Measurements from ENCODE around the gene PALB2.
"Not testable (repeated sequence)": the region's sequence is repeated elsewhere in the genome, so short reads cannot be mapped to it uniquely, and the experiment has no call there.

The PALB2 gene

DNA sequence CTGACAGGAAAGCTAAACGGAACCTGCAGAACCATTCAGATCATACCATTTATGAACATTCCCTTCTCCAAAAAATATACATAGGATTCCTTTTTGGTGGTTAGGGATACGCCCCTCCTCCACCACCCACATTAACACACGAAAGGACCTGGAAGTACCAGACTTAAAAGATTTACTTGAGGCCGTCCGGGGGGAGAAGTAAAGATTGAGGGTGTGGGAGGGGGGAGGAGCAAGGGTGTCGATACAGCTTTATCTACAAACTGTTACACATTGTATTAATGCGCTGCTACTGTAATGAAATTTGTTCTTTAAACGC, 537 bp downstream of the PALB2 start:
- TF ChIP-seq, protein P1, sequence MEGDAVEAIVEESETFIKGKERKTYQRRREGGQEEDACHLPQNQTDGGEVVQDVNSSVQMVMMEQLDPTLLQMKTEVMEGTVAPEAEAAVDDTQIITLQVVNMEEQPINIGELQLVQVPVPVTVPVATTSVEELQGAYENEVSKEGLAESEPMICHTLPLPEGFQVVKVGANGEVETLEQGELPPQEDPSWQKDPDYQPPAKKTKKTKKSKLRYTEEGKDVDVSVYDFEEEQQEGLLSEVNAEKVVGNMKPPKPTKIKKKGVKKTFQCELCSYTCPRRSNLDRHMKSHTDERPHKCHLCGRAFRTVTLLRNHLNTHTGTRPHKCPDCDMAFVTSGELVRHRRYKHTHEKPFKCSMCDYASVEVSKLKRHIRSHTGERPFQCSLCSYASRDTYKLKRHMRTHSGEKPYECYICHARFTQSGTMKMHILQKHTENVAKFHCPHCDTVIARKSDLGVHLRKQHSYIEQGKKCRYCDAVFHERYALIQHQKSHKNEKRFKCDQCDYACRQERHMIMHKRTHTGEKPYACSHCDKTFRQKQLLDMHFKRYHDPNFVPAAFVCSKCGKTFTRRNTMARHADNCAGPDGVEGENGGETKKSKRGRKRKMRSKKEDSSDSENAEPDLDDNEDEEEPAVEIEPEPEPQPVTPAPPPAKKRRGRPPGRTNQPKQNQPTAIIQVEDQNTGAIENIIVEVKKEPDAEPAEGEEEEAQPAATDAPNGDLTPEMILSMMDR (IDR thresholded peaks at IDR 0.05; ENCODE audit: extremely low read depth, missing control alignments) = no peak
- DNase-seq (ENCODE audit: low spot score) = no peak

DNA sequence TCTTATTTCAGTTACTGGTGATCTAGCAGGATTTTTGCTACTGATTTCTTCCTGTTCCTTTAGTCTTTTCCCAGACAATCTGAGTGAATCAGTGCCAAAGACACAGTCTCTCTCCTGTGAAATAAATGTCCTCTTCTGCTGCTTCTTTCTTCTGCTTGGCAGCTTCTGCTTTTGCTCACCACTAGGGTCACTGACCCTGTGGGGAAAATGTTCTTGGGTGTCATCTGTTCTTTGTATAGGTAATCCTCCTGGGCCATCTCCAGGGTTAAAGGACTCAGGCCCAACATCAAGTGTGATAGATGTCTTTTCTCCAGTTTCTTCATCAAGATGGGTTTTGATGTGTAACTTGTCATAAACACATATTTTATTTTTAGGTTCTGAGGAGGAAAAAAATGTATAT, 5.2 kb downstream of the PALB2 start:
- DNase-seq (ENCODE audit: low spot score) = no peak
- TF ChIP-seq, protein P1 (IDR thresholded peaks at IDR 0.05; ENCODE audit: extremely low read depth, missing control alignments) = no peak

DNA sequence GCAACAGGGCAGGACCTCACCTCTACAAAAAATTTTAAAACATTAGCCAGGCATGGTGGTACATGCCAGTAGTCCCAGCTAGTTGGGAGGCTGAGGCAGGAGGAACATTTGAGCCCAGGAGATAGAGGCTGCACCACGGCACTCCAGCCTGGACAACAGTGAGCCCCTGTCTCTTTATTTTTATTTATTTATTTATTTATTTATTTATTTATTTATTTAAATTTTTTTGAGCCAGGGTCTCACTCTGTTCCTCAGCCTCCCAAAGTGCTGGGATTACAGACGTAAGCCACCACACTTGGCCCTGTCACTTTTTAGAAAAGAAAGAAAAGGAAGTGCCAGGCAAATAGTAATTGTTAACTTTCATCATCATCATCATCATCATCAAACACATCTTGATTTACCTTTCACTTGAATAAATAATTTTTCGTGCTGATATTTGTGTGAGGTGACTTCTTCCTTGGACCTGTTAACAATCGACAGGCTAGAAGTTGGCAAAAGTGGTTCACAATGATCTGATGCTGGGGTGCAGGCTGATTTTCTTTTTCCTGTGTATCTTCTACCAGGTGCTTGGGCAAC, 6.6 kb downstream of the PALB2 start:
- DNase-seq (ENCODE audit: low spot score) = no peak
- TF ChIP-seq, protein P1 (IDR thresholded peaks at IDR 0.05; ENCODE audit: extremely low read depth, missing control alignments) = no peak

DNA sequence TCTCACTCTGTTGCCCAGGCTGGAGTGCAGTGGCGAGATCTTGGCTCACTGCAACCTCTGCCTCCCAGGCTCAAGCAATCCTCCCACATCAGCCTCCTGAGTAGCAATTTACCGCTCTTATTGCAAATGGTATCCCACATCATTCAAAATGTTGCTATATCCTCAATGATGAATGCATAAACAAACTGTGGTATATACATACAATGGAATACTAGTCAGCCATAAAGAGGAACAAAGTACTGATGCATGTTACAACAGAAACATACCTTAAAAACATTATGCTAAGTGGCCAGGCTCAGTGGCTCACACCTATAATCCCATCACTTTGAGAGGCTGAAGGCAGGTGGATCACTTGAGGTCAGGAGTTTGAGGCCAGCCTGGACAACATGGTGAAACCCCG, 9.2 kb downstream of the PALB2 start:
- DNase-seq (ENCODE audit: low spot score) = not testable (repeated sequence)

DNA sequence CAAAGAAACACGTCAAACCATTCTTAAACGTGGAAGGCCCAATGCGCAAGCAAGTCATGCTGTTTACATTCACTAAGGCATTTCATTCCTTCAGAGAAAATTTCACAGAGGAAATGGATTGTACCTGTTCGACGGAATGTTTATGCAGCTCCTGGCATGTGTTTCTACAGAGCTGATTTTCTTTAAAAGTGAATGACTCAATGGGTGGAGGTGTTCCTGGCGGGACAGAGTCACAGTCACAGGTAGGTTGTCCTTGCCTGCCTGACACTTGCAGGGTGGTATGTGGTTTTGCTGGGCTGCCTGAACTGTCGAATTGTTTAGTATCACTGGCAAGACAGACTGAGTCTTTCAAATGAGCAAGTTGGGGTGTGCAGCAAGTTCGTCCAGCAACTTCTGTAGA, 11.6 kb downstream of the PALB2 start:
- no peak for DNase-seq (ENCODE audit: low spot score)
- TF ChIP-seq, protein P1 (IDR thresholded peaks at IDR 0.05; ENCODE audit: extremely low read depth, missing control alignments) = no peak

DNA sequence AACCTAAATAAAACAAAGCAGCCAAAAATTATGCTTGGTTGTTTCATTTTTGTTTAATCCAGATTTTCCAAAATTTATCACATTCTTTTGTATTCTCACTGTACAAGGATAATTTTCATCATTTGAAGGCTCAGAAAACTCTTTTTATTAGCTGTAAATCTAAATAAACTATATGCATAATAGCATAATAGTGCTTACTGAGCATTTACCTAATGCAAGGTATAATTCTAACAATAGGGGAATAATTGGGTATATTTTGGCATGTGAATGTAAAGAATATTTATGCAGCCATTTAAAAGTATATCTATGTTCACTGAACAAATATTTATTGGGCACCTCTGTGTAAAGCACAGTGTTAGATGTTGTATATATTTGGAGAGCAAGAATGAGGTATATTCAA, 17.0 kb downstream of the PALB2 start:
- no peak for DNase-seq (ENCODE audit: low spot score)
- TF ChIP-seq, protein P1 (IDR thresholded peaks at IDR 0.05; ENCODE audit: extremely low read depth, missing control alignments) = no peak

DNA sequence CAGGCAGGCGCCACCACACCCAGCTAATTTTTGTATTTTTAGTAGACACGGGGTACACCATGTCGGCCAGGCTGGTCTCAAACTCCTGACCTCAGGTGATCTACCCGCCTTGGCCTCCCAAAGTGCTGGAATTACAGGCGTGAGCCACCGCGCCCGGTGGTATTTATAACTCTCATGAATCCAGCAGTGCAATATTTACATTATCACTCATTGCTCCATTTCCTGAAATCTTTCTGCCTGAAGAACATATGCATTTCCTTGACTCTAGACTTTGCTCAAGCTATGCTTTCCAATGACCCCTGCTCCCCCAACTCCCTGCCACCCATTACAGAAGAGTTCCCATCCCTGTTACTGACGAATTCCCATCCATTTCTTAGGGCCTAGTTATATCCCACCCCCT, 25.3 kb downstream of the PALB2 start:
- TF ChIP-seq, protein P1 (IDR thresholded peaks at IDR 0.05; ENCODE audit: extremely low read depth, missing control alignments) = no peak
- DNase-seq (ENCODE audit: low spot score) = no peak

DNA sequence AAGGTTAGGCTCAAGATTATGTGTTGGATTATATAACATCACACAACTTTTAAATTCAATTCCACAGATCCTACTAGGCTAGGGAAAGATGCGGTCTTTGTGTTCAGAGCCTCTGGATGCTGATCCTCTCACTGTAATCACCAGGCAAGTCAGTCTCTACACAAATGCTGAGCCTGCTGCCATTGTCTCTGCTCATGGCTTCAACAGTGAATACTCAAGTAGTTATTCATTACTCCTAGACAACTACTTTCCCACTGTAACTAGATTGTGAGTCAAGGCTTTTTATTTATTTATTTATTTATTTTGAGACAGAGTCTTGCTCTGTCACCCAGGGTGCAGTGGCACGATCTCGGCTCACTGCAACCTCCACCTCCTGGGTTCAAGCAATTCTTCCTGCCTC, 29.2 kb downstream of the PALB2 start:
- no peak for DNase-seq (ENCODE audit: low spot score)
- TF ChIP-seq, protein P1 (IDR thresholded peaks at IDR 0.05; ENCODE audit: extremely low read depth, missing control alignments) = no peak

DNA sequence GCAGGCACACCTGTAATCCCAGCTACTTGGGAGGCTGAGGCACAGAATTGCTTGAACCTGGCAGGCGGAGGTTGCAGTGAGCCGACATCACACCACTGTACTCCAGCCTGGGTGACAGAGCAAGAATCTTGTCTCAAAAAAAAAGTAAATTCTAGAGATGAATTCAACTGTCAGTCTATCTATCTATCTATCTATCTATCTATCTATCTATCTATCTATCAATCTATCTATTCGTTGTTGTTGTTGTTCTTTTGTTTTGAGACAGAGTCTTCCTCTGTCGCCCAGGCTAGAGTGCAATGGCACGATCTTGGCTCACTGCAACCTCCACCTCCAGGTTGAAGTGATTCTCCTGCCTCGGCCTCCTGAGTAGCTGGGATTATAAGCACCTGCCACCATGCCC, 30.2 kb downstream of the PALB2 start:
- not testable (repeated sequence) for DNase-seq (ENCODE audit: low spot score)
